Panc1 (cell line): ENCODE results near the gene DNAL4. TPM values are rescaled to one million over a fixed set of nuclear protein-coding genes. Genes with fewer than 3 reads are reported as not detected.

Experiments used
- ATAC-seq: fragments of 200-7000 bp; cut with Tn5 transposase; 2 replicates; pipeline ENCODE4 v1.9.1; 2020; ENCODE audit warnings: mild to moderate bottlenecking, moderate library complexity
- BruUV-seq: library from RNA; stranded (reverse); fragments of 400-500 nt; replicated peaks from 2 replicates; lab custom pipeline; 2021; lab: Mats Ljungman, UMichigan
- CTCF ChIA-PET: fragments of 300-600 bp; sonication (Branson Sonifier 250); formaldehyde crosslinking; loops from one replicate; lab custom pipeline; 2022; ENCODE audit warnings: antibody characterized with exemption; lab: Charles Lee
- POLR2A ChIA-PET: fragments of 300-600 bp; sonication (Branson Sonifier 250); formaldehyde crosslinking; loops from one replicate; lab custom pipeline; 2022; ENCODE audit warnings: antibody characterized with exemption; lab: Charles Lee
- DNase-seq: peaks from one replicate; pipeline ENCODE4 v3.0.0-alpha.2; 2010; ENCODE audit warnings: low read depth, low spot score
- H3K27ac ChIP-seq: 2 replicates; pipeline ENCODE4 v1.5.1; 2011; ENCODE audit warnings: mild to moderate bottlenecking, low read length, inconsistent platforms
- H3K27me3 ChIP-seq: fragments of 200-500 bp; sonication (Bioruptor generic); 2 replicates; pipeline ENCODE4 v1.6.0; 2014; ENCODE audit warnings: low read length, inconsistent platforms; ENCODE audit not compliant: control insufficient read depth, insufficient read depth
- H3K36me3 ChIP-seq: fragments of 200-500 bp; sonication (Bioruptor generic); 2 replicates; pipeline ENCODE4 v1.5.1; 2014; ENCODE audit warnings: inconsistent platforms, mild to moderate bottlenecking, low read length, moderate library complexity; ENCODE audit not compliant: control insufficient read depth, insufficient read depth
- H3K4me1 ChIP-seq: 2 replicates; pipeline ENCODE4 v1.5.1; 2011; ENCODE audit warnings: inconsistent platforms, mild to moderate bottlenecking, low read length, moderate library complexity; ENCODE audit not compliant: control insufficient read depth, insufficient read depth
- H3K4me3 ChIP-seq, 2 experiments: 2 replicates each; pipeline ENCODE4 v1.5.1; 2011 to 2012; ENCODE audit warnings: low read depth in 2 of 2, low read length in 2 of 2, mild to moderate bottlenecking in 2 of 2, inconsistent platforms in 1 of 2, moderate library complexity in 1 of 2
- H3K9me3 ChIP-seq: fragments of 200-500 bp; sonication (Bioruptor generic); 2 replicates; pipeline ENCODE4 v1.5.1; 2014; ENCODE audit warnings: low read depth, mild to moderate bottlenecking, inconsistent platforms, low read length, moderate library complexity; ENCODE audit not compliant: control insufficient read depth, insufficient read depth
- CTCF ChIP-seq: fragments of 450-650 bp; IDR thresholded peaks from 2 replicates; pipeline ENCODE4 v1.5.1; 2017; ENCODE audit warnings: mild to moderate bottlenecking
- POLR2AphosphoS5 ChIP-seq: IDR thresholded peaks from 2 replicates; pipeline ENCODE4 v1.6.1; 2012; ENCODE audit warnings: mild to moderate bottlenecking, low read depth, low read length, moderate library complexity
- REST ChIP-seq, 2 experiments: IDR thresholded peaks; 2 replicates each; pipeline ENCODE4 v1.6.1; 2011 to 2012; ENCODE audit warnings: low read depth in 2 of 2, control low read depth in 1 of 2, low read length in 1 of 2, mild to moderate bottlenecking in 1 of 2, moderate library complexity in 1 of 2; ENCODE audit not compliant: insufficient read depth in 1 of 2
- SIN3A ChIP-seq: IDR thresholded peaks from 2 replicates; pipeline ENCODE4 v1.6.1; 2012; ENCODE audit warnings: low read depth, mild to moderate bottlenecking, low read length, moderate library complexity, borderline replicate concordance; ENCODE audit not compliant: insufficient read depth
- TCF7L2 ChIP-seq: IDR thresholded peaks from 2 replicates; pipeline ENCODE4 v1.6.1; 2011; ENCODE audit warnings: mild to moderate bottlenecking, low read depth, low read length, inconsistent platforms
- in situ Hi-C: cut with HindIII; loops from 2 replicates; pipeline ENCODE4 v1.10.0; 2016; ENCODE audit warnings: low sequenced_read_pairs, low pct_unique_long_range_greater_than_20kb
- intact Hi-C: fragments of 100-400 bp; cut with micrococcal nuclease; formaldehyde crosslinking; loops from one replicate; pipeline ENCODE4 v1.10.0; 2022; ENCODE audit not compliant: unreplicated experiment
- total RNA-seq: library from RNA; stranded (reverse); gene quantifications from one replicate; pipeline ENCODE4 v1.2.1, GENCODE V29; 2021; ENCODE audit not compliant: unreplicated experiment

The DNAL4 gene
- total RNA-seq, 1 experiment from 2014 or later = 10.5 TPM

- H3K27ac ChIP-seq = peak overlapping the region; percentile 61
- ATAC-seq (no peak), DNase-seq (no peak)
- in situ Hi-C loops (no loop called here), intact Hi-C loops (no loop called here)
- H3K27me3 ChIP-seq = no peaks in the 10 kb centered on the region
- peaks cover 9% of the 10 kb centered on the region; the same call in 1 of the 2 replicates for H3K4me1 ChIP-seq
- ChIA-PET CTCF (no interaction called here), POLR2A (no interaction called here)
- peak overlapping the region; percentile 61 to 68 for H3K4me3 ChIP-seq
- no peaks in the 10 kb centered on the region for H3K36me3 ChIP-seq
- BruUV-seq = TSS peak; percentile 77
- no peaks in the 10 kb centered on the region for H3K9me3 ChIP-seq
- TF ChIP-seq CTCF (no peak), SIN3A (no peak), REST (IDR thresholded peaks at IDR 0.05; ENCODE audit: insufficient read depth in 1 of 2, low read depth in 2 of 2, low read length in 1 of 2) (no peak), POLR2AphosphoS5 (no peak), TCF7L2 (no peak)
Observed at GRCh38 chr22:38753948-38754750, 39.8 kb downstream of the DNAL4 start.

- TF ChIP-seq SIN3A = no peak
- no peak for TF ChIP-seq POLR2AphosphoS5
- no peak for TF ChIP-seq CTCF
- no peak for TF ChIP-seq REST (IDR thresholded peaks at IDR 0.05; ENCODE audit: insufficient read depth in 1 of 2, low read depth in 2 of 2, low read length in 1 of 2)
- no peak for TF ChIP-seq TCF7L2
- Histone ChIP-seq H3K4me3 (no peak overlapping the region), H3K27ac (no peak overlapping the region), H3K27me3 (no peaks in the 10 kb centered on the region), H3K36me3 (no peaks in the 10 kb centered on the region), H3K4me1 (peaks cover 8% of the 10 kb centered on the region; the same call in 1 of the 2 replicates), H3K9me3 (no peaks in the 10 kb centered on the region)
- DNase-seq (no peak), ATAC-seq (no peak)
- in situ Hi-C loops = no loop called here
- CTCF ChIA-PET = no interaction called here
- POLR2A ChIA-PET = no interaction called here
- intact Hi-C loops = no loop called here
- BruUV-seq = no TSS peak
Observed at GRCh38 chr22:38751422-38752346, 42.3 kb downstream of the DNAL4 start.
